Vagina (tissue), 2 donors: ENCODE results near the gene CPA3.

Experiments
- POLR2A ChIP-seq, 2 donors: fragments of 450-650 bp; IDR thresholded peaks; one replicate each; pipeline ENCODE4 v1.6.1; 2017; ENCODE audit warnings: antibody characterized with exemption in 2 of 2, mild to moderate bottlenecking in 2 of 2, moderate library complexity in 2 of 2
- TF ChIP-seq, protein P1 (sequence below), 3 experiments: fragments of 450-650 bp in 2 of 3; fragments of 200-600 bp in 1 of 3; sonication (generic) in 1 of 3; IDR thresholded peaks; one replicate each; pipeline ENCODE4 v1.5.1; 2017 to 2019; ENCODE audit warnings: antibody characterized with exemption in 3 of 3, mild to moderate bottlenecking in 2 of 3, moderate library complexity in 2 of 3

DNA sequence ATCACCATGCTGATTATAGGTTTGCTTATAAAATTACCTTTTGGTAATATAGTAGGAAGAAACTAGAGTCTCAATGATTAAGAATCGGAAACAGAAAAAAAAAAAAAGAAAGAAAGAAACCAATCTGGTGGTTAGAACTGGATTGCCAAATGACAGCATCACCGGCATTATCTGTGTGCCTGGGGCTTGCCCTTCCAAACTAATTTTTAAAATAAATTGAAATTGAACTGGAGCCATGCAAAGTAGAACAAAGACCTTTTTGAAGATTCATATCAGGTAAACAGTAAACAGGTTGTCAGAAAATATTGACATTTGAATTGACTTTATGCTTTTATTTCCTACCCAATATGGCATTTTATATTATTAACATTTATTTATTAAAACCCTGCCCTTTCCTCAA, 48.7 kb upstream of the CPA3 start:
- TF ChIP-seq, protein P1, sequence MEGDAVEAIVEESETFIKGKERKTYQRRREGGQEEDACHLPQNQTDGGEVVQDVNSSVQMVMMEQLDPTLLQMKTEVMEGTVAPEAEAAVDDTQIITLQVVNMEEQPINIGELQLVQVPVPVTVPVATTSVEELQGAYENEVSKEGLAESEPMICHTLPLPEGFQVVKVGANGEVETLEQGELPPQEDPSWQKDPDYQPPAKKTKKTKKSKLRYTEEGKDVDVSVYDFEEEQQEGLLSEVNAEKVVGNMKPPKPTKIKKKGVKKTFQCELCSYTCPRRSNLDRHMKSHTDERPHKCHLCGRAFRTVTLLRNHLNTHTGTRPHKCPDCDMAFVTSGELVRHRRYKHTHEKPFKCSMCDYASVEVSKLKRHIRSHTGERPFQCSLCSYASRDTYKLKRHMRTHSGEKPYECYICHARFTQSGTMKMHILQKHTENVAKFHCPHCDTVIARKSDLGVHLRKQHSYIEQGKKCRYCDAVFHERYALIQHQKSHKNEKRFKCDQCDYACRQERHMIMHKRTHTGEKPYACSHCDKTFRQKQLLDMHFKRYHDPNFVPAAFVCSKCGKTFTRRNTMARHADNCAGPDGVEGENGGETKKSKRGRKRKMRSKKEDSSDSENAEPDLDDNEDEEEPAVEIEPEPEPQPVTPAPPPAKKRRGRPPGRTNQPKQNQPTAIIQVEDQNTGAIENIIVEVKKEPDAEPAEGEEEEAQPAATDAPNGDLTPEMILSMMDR (IDR thresholded peaks at IDR 0.05), result no peak
- TF ChIP-seq POLR2A (IDR thresholded peaks at IDR 0.05), result no peak
